Stomach smooth muscle (tissue), 2 donors: Measurements from ENCODE around the gene UBA7.

Experiments used
- H3K27ac ChIP-seq: one replicate; pipeline ENCODE4 v1.7.0; 2013; ENCODE audit warnings: mild to moderate bottlenecking, low read length, inconsistent platforms
- H3K27me3 ChIP-seq, 2 donors: one replicate each; pipeline ENCODE4 v1.7.0; 2013; ENCODE audit warnings: low read length in 2 of 2; ENCODE audit not compliant: insufficient read depth in 2 of 2, control insufficient read depth in 1 of 2
- H3K36me3 ChIP-seq, 2 donors: one replicate each; pipeline ENCODE4 v1.7.0; 2013; ENCODE audit warnings: low read length in 2 of 2; ENCODE audit not compliant: control insufficient read depth in 2 of 2, insufficient read depth in 2 of 2
- H3K4me1 ChIP-seq: one replicate; pipeline ENCODE4 v1.7.0; 2013; ENCODE audit warnings: low read length; ENCODE audit not compliant: control insufficient read depth, insufficient read depth
- H3K4me3 ChIP-seq, 2 donors: one replicate each; pipeline ENCODE4 v1.7.0; 2013; ENCODE audit warnings: low read length in 2 of 2
- H3K9ac ChIP-seq, 2 donors: one replicate each; pipeline ENCODE4 v1.7.0; 2013; ENCODE audit warnings: low read length in 2 of 2, mild to moderate bottlenecking in 1 of 2
- H3K9me3 ChIP-seq, 2 donors: one replicate each; pipeline ENCODE4 v1.7.0; 2013; ENCODE audit warnings: low read length in 2 of 2; ENCODE audit not compliant: control insufficient read depth in 2 of 2
- donor health status: healthy.
- donor health status: Pancreatic carcinoma.

Gene UBA7, protein sequence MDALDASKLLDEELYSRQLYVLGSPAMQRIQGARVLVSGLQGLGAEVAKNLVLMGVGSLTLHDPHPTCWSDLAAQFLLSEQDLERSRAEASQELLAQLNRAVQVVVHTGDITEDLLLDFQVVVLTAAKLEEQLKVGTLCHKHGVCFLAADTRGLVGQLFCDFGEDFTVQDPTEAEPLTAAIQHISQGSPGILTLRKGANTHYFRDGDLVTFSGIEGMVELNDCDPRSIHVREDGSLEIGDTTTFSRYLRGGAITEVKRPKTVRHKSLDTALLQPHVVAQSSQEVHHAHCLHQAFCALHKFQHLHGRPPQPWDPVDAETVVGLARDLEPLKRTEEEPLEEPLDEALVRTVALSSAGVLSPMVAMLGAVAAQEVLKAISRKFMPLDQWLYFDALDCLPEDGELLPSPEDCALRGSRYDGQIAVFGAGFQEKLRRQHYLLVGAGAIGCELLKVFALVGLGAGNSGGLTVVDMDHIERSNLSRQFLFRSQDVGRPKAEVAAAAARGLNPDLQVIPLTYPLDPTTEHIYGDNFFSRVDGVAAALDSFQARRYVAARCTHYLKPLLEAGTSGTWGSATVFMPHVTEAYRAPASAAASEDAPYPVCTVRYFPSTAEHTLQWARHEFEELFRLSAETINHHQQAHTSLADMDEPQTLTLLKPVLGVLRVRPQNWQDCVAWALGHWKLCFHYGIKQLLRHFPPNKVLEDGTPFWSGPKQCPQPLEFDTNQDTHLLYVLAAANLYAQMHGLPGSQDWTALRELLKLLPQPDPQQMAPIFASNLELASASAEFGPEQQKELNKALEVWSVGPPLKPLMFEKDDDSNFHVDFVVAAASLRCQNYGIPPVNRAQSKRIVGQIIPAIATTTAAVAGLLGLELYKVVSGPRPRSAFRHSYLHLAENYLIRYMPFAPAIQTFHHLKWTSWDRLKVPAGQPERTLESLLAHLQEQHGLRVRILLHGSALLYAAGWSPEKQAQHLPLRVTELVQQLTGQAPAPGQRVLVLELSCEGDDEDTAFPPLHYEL

GRCh38 chr3:49813497-49814174, at the start of gene UBA7:
TSS of gene UBA7 (minus strand) at chr3:49813953. CDS start at chr3:49813787, 166 bp downstream.
- peaks cover 18 to 32% of the 10 kb centered on the region in 2 donors for H3K36me3 ChIP-seq
- no peaks in the 10 kb centered on the region for H3K27me3 ChIP-seq
- peaks cover 18% of the 10 kb centered on the region for H3K4me1 ChIP-seq
- H3K27ac ChIP-seq: peak within 1 kb of the TSS; percentile 55
- H3K9ac ChIP-seq: peak within 1 kb of the TSS; percentile 78 to 83
- peak within 1 kb of the TSS; percentile 86 to 94 for H3K4me3 ChIP-seq
- no peaks in the 10 kb centered on the region for H3K9me3 ChIP-seq

- peaks cover 15% of the 10 kb centered on the region for H3K4me1 ChIP-seq
- H3K27me3 ChIP-seq: peaks cover 2 to 6% of the 10 kb centered on the region in 2 donors
- no peak overlapping the region for H3K27ac ChIP-seq
- no peak overlapping the region for H3K9ac ChIP-seq
- H3K36me3 ChIP-seq: no peaks in the 10 kb centered on the region
- H3K9me3 ChIP-seq: no peaks in the 10 kb centered on the region
- H3K4me3 ChIP-seq: no peak overlapping the region
Observed at GRCh38 chr3:49859576-49860305, 46.0 kb upstream of the UBA7 start.

DNA sequence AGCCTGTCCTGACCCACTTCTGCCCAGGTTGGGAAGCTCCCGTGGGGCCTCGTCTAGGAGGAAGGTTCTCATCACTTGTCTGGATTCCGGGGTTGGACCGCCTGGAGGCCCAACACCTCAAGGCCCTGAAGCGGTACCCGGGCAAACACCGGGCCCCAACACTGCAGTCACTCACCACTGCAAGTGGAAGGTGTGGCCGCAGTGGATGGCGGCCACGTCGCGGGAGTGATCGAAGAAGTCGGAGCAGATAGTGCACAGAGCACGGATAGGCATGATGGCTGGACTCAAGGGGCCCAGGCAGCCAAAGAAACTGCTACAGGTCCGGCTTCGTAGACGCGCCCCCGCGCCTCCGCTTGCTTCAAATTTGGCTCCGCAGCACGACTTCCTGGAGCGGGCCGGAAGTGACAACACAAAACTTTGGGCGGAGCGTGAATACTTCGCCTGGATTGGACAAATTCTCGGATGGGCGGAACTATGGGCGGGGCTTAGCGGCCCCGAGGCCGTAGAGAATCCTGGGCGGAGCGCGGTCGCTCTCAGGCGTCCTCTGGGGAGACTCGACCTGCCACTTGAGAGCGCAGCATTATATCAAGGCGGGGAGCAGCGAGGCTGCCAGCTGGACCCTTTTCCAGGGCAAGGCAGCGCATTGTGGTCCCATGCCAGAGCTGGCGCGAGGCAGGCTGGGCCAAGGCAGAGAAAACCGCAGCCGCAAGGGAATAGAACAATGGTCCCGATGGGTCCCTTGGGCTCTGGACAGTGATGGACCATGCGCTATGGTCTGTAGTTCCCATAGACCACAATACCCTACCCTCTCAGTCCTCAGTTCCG, 42.6 kb upstream of the UBA7 start, which contains the start of gene TRAIP:
TRAIP (minus strand) TSS at position 384 of the 825 bp plus-strand sequence; CDS start at position 273, 111 bp downstream.
- H3K27ac ChIP-seq: peak within 1 kb of the TSS; percentile 86
- no peaks in the 10 kb centered on the region for H3K36me3 ChIP-seq
- peak within 1 kb of the TSS; percentile 59 to 79 for H3K9ac ChIP-seq

GRCh38 chr3:49855662-49856061, 41.9 kb upstream of the UBA7 start:
- Histone ChIP-seq H3K9me3 (no peaks in the 10 kb centered on the region), H3K27ac (no peak overlapping the region), H3K9ac (no peak overlapping the region), H3K36me3 (no peaks in the 10 kb centered on the region), H3K27me3 (no peaks in the 10 kb centered on the region), H3K4me3 (peak overlapping the region; percentile 54 to 84), H3K4me1 (peaks cover 15% of the 10 kb centered on the region)

More for the DNA sequence above, 42.6 kb upstream of the UBA7 start, which contains the start of gene TRAIP:
- H3K9me3 ChIP-seq: no peaks in the 10 kb centered on the region
- H3K4me1 ChIP-seq: peaks cover 15% of the 10 kb centered on the region
- H3K27me3 ChIP-seq: no peaks in the 10 kb centered on the region
- H3K4me3 ChIP-seq: peak within 1 kb of the TSS; percentile 74 to 84

GRCh38 chr3:49845694-49846093, 31.9 kb upstream of the UBA7 start:
- H3K4me1 ChIP-seq: peaks cover 4% of the 10 kb centered on the region
- H3K9me3 ChIP-seq: no peaks in the 10 kb centered on the region
- H3K9ac ChIP-seq: no peak overlapping the region
- no peak overlapping the region for H3K4me3 ChIP-seq
- H3K36me3 ChIP-seq: no peaks in the 10 kb centered on the region
- H3K27ac ChIP-seq: no peak overlapping the region
- H3K27me3 ChIP-seq: no peaks in the 10 kb centered on the region

DNA sequence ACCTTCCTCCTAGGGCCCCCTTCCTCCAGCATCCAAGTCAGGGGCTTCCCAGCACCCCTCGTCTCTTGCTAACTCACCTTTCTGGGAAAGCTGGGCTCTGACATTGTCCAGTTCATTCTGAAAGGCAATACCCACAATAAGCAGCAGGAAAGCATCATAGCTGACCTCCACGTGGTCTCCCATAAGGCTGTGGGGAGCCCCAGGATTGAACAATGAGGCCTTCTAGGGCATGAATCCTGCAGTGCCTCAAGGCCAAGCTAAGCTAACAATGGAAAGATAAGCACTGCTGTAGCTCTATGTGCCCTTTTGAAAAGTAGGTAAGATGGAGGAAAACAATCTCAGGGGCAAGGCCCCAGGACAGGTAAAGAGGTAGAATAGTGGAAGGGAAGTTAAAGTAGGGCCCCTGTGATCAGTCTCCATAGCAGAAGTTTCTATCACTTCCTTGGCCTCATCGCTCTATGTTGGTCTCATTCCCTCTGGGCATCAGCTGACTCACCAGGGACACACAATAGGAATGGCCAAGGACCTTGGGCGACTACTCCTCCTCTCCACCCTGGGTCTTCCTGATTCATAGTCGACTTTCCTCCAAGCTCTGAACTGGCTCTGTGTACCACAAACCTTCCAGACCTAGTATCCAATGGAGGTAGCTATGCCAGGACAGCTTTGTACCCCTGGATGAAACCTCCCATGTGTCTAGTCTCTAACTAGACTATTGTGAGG, 30.9 kb upstream of the UBA7 start:
- H3K27me3 ChIP-seq: no peaks in the 10 kb centered on the region
- no peak overlapping the region for H3K27ac ChIP-seq
- H3K36me3 ChIP-seq: no peaks in the 10 kb centered on the region
- no peak overlapping the region for H3K4me3 ChIP-seq
- no peaks in the 10 kb centered on the region for H3K9me3 ChIP-seq
- H3K9ac ChIP-seq: no peak overlapping the region
- peaks cover 5% of the 10 kb centered on the region for H3K4me1 ChIP-seq

GRCh38 chr3:49842843-49843517, 29.2 kb upstream of the UBA7 start:
- no peak overlapping the region for H3K9ac ChIP-seq
- H3K4me1 ChIP-seq: peaks cover 11% of the 10 kb centered on the region
- H3K36me3 ChIP-seq: no peaks in the 10 kb centered on the region
- H3K4me3 ChIP-seq: no peak overlapping the region
- H3K27me3 ChIP-seq: no peaks in the 10 kb centered on the region
- no peak overlapping the region for H3K27ac ChIP-seq
- H3K9me3 ChIP-seq: no peaks in the 10 kb centered on the region

DNA sequence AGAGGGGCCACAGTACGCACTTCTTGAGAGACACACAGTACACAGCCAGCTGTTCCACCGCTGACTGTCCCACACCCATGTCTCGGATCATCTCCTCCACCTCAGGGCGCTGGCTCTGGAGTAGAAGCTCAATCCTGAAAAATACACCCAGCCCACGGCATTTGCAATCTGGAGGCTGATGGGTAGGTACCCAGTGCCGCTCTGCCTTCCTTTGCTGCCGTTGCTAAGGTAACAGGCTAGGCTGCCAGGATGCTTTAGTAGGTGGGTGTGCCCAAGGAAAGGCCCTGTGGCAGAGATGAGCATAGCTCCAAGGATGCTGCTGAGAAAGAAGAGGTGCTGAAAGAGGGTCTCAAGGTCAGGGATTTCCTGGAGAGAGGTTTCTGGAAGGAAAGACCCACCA, 28.1 kb upstream of the UBA7 start:
- H3K27ac ChIP-seq: no peak overlapping the region
- no peaks in the 10 kb centered on the region for H3K27me3 ChIP-seq
- no peaks in the 10 kb centered on the region for H3K9me3 ChIP-seq
- no peak overlapping the region for H3K4me3 ChIP-seq
- H3K36me3 ChIP-seq: no peaks in the 10 kb centered on the region
- H3K9ac ChIP-seq: no peak overlapping the region
- peaks cover 11% of the 10 kb centered on the region for H3K4me1 ChIP-seq
